GM12874 (cell line): ENCODE measurements around the gene ASB15.

Source experiments
- TF ChIP-seq, protein P1 (sequence below): IDR thresholded peaks from 2 replicates; pipeline ENCODE4 v1.5.1; 2011; ENCODE audit warnings: low read depth, mild to moderate bottlenecking, control low read depth, low read length, moderate library complexity; ENCODE audit not compliant: insufficient read depth

ASB15 gene

GRCh38 chr7:123637878-123638277, 36.3 kb downstream of the ASB15 start:
- TF ChIP-seq, protein P1, sequence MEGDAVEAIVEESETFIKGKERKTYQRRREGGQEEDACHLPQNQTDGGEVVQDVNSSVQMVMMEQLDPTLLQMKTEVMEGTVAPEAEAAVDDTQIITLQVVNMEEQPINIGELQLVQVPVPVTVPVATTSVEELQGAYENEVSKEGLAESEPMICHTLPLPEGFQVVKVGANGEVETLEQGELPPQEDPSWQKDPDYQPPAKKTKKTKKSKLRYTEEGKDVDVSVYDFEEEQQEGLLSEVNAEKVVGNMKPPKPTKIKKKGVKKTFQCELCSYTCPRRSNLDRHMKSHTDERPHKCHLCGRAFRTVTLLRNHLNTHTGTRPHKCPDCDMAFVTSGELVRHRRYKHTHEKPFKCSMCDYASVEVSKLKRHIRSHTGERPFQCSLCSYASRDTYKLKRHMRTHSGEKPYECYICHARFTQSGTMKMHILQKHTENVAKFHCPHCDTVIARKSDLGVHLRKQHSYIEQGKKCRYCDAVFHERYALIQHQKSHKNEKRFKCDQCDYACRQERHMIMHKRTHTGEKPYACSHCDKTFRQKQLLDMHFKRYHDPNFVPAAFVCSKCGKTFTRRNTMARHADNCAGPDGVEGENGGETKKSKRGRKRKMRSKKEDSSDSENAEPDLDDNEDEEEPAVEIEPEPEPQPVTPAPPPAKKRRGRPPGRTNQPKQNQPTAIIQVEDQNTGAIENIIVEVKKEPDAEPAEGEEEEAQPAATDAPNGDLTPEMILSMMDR: no peak

GRCh38 chr7:123639631-123640030, 38.0 kb downstream of the ASB15 start:
- TF ChIP-seq, protein P1: no peak

- TF ChIP-seq, protein P1: no peak
These were observed 39.0 kb downstream of the ASB15 start for GRCh38 chr7:123640583-123640982.

DNA sequence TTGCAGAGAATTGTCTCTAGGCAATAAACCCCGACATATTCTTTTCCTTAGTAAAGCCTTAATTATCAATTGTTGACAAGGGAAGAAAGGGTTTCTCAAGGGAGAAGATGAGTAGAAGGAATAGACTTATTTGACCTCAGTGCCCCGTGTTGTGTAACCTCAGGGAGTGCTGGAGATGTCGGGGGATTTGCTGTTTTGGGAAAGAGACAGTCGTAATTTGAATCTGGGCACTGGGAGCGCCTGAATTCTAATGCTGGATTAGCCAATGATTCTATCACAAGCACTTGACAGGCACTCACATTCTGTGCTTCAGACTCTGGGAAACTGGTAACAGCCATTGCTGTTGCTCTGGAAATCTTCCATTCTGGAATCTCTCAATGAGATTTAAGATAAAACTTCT, 40.3 kb downstream of the ASB15 start:
- TF ChIP-seq, protein P1: no peak

DNA sequence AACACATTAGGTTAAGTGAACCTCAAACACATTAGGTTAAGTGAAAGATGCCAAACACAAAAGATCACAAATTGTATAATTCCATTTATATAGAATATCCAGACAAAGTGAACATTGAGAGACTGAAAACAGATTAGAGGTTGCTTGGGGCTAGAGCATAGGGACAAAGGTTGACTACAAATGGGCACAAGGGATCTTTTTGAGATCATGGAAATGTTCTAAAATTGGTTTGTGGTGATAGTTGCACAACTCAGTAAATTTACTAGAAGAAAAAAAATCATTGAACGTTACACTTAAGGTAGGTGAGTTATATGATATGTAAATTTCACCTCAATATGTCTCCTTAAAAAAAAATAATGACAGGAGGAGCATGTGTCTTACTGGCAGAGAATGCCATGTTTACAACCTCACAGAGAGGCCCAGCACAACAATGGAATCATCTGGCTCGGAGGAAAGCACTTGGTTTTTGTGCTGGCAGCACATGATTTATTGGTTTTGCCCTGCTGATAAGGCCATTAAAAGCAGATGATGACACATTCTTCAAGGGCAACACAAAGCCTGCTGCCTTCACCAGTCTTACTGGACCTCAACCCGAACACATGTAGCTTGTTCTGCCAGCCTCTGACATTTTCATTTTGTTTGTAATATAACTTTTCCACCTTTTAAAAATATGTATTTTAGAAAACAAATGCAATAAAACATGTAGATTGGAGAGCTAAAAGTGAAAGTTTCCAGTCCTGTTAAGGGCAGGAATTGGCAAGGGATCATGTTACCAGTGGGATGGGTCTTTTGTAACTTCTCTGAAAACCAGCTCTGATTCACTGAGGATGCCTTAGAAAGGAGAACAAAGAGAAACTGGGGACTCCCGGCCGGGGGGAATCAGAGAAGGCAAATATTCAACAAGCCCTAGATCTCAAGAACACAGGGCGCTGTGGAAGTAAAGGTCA, 42.1 kb downstream of the ASB15 start:
- TF ChIP-seq, protein P1: no peak

DNA sequence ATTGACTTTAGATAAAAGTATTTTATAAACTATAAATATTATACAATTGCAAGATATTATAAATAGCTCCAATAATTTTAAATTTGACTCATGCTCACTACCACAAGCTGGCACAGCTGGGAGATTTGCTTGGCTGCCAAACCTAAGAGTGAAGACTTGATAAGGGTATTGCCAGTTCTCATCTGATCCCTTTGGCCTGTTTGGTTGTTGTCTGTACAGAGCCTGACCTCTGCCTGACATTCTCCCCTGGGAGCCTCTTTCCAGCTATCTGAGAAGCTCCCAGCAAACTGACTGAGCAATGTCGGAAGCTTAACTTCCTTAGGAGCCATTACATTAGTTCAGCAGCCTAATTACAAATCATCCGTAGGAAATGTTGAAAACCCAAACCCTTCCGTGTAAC, 43.9 kb downstream of the ASB15 start:
- TF ChIP-seq, protein P1: no peak

GRCh38 chr7:123647106-123647730, 45.6 kb downstream of the ASB15 start:
- TF ChIP-seq, protein P1: no peak
